GM21423 (cell line): ENCODE measurements around the gene ARSA.

Experiments used
- ATAC-seq: cut with Tn5 transposase; IDR thresholded peaks from one replicate; pipeline ENCODE4 v1.9.1; 2021; ENCODE audit warnings: mild to moderate bottlenecking, moderate library complexity; ENCODE audit not compliant: unreplicated experiment

ARSA gene

GRCh38 chr22:50582493-50583293 is 45.3 kb downstream of the ARSA start, which contains the start of gene CHKB:
Gene CHKB, minus strand, starts transcription at chr22:50582849. Its CDS starts 68 bp downstream, at chr22:50582781.
- peak; percentile 88 for ATAC-seq

GRCh38 chr22:50581950-50582492 is 45.9 kb downstream of the ARSA start:
- ATAC-seq = peak; percentile 14

GRCh38 chr22:50581031-50581949 is 46.7 kb downstream of the ARSA start:
- ATAC-seq = no peak

GRCh38 chr22:50579752-50580151 is 48.2 kb downstream of the ARSA start:
- ATAC-seq = no peak

- no peak for ATAC-seq
These were observed 49.1 kb downstream of the ARSA start for GRCh38 chr22:50578776-50579310.

- no peak for ATAC-seq
These were observed 49.8 kb downstream of the ARSA start, which contains the start of gene CPT1B for GRCh38 chr22:50577987-50578775. Gene CPT1B, minus strand, starts transcription at chr22:50578427. Its CDS starts 512 bp downstream, at chr22:50577915.

GRCh38 chr22:50577697-50577986 is 50.3 kb downstream of the ARSA start:
- no peak for ATAC-seq

GRCh38 chr22:50576806-50577696 is 50.9 kb downstream of the ARSA start:
- no peak for ATAC-seq

- ATAC-seq = no peak
These were observed 51.9 kb downstream of the ARSA start for GRCh38 chr22:50576070-50576469.

GRCh38 chr22:50575426-50575941 is 52.5 kb downstream of the ARSA start:
- ATAC-seq = no peak
